HG03025 (cell line): ENCODE data around the gene SYT9.
"Not testable (repeated sequence)": the region's sequence is repeated elsewhere in the genome, so short reads cannot be mapped to it uniquely, and the experiment has no call there.

Experiments
- ATAC-seq: cut with Tn5 transposase; IDR thresholded peaks from one replicate; pipeline ENCODE4 v1.9.1; 2021; ENCODE audit warnings: mild to moderate bottlenecking, moderate library complexity; ENCODE audit not compliant: unreplicated experiment, low FRiP score

The SYT9 gene

GRCh38 chr11:7335442-7335841 is 83.7 kb downstream of the SYT9 start:
- not testable (repeated sequence) for ATAC-seq

GRCh38 chr11:7341551-7341950 is 89.8 kb downstream of the SYT9 start:
- ATAC-seq = no peak

- no peak for ATAC-seq
Observed at GRCh38 chr11:7347611-7348431, 96.1 kb downstream of the SYT9 start.

GRCh38 chr11:7348432-7349304 is 97.0 kb downstream of the SYT9 start:
- no peak for ATAC-seq

GRCh38 chr11:7351228-7351627 is 99.5 kb downstream of the SYT9 start:
- no peak for ATAC-seq

GRCh38 chr11:7353100-7353499 is 101.4 kb downstream of the SYT9 start:
- ATAC-seq = no peak

GRCh38 chr11:7364660-7365059 is 113.0 kb downstream of the SYT9 start:
- no peak for ATAC-seq

- ATAC-seq = no peak
Observed at GRCh38 chr11:7367803-7368202, 116.1 kb downstream of the SYT9 start.

- ATAC-seq = no peak
Observed at GRCh38 chr11:7376386-7376785, 124.7 kb downstream of the SYT9 start.

- no peak for ATAC-seq
Observed at GRCh38 chr11:7381937-7382336, 130.2 kb downstream of the SYT9 start.

- ATAC-seq = no peak
Observed at GRCh38 chr11:7383406-7383805, 131.7 kb downstream of the SYT9 start.

- ATAC-seq = no peak
Observed at GRCh38 chr11:7384691-7385090, 133.0 kb downstream of the SYT9 start.

GRCh38 chr11:7385532-7385931 is 133.8 kb downstream of the SYT9 start:
- ATAC-seq = no peak

- ATAC-seq = no peak
Observed at GRCh38 chr11:7413961-7414915, 162.5 kb downstream of the SYT9 start.

GRCh38 chr11:7414973-7415817 is 163.5 kb downstream of the SYT9 start:
- no peak for ATAC-seq

- ATAC-seq = no peak
Observed at GRCh38 chr11:7416080-7416479, 164.4 kb downstream of the SYT9 start.

- no peak for ATAC-seq
Observed at GRCh38 chr11:7417328-7417727, 165.6 kb downstream of the SYT9 start.

- no peak for ATAC-seq
Observed at GRCh38 chr11:7418061-7418460, 166.4 kb downstream of the SYT9 start.

- ATAC-seq = no peak
Observed at GRCh38 chr11:7418906-7419305, 167.2 kb downstream of the SYT9 start.

- no peak for ATAC-seq
Observed at GRCh38 chr11:7421136-7421535, 169.4 kb downstream of the SYT9 start.
